22Rv1 (cell line): ENCODE results near the gene ZKSCAN2.

Source experiments
- ZFX ChIP-seq: fragments of 450-650 bp; IDR thresholded peaks from 2 replicates; pipeline ENCODE4 v1.6.1; 2017; ENCODE audit warnings: antibody characterized with exemption, borderline replicate concordance
- TF ChIP-seq, protein P1 (sequence below): fragments of 450-650 bp; IDR thresholded peaks from 2 replicates; pipeline ENCODE4 v1.5.1; 2017; ENCODE audit warnings: mild to moderate bottlenecking

DNA sequence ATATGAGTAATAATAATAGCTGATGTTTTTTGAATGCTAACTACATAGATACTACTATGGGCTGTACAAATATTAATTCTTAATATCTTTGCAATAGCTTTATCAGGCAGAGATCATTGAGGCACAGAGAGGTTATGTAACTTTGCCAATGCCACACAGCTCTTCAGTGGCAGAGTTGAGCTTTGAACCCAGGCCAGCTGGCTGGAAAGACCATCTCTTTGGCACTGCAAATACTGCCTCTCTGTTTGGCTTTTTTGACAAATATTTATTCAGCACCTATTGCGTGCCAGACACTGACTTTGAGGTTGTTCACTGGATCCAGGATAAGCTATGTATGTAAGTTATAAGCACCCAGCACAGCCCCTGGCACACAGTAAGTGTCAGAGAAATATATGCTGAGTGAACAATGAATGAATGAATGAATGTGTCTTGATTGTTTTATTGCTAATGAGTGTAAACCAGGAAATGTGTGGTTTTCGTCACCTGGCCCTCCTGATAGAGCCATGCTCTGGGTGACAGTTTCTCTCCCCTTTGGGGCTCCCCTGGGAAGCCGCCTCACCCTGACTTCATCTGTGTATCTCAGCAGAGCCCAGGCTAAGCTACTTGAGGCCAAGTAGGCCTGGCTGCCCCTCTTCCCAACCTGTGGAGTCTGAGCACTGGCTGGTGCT is 38.4 kb downstream of the ZKSCAN2 start:
- TF ChIP-seq ZFX: no peak
- TF ChIP-seq, protein P1, sequence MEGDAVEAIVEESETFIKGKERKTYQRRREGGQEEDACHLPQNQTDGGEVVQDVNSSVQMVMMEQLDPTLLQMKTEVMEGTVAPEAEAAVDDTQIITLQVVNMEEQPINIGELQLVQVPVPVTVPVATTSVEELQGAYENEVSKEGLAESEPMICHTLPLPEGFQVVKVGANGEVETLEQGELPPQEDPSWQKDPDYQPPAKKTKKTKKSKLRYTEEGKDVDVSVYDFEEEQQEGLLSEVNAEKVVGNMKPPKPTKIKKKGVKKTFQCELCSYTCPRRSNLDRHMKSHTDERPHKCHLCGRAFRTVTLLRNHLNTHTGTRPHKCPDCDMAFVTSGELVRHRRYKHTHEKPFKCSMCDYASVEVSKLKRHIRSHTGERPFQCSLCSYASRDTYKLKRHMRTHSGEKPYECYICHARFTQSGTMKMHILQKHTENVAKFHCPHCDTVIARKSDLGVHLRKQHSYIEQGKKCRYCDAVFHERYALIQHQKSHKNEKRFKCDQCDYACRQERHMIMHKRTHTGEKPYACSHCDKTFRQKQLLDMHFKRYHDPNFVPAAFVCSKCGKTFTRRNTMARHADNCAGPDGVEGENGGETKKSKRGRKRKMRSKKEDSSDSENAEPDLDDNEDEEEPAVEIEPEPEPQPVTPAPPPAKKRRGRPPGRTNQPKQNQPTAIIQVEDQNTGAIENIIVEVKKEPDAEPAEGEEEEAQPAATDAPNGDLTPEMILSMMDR: no peak
